ENCODE results near the gene SPCS3. TPM values are rescaled to one million over a fixed set of nuclear protein-coding genes. Genes with fewer than 3 reads are reported as not detected.
"Not testable (repeated sequence)": the region's sequence is repeated elsewhere in the genome, so short reads cannot be mapped to it uniquely, and the experiment has no call there.

Gene SPCS3
- total RNA-seq, 1 donor from 2014 or later = 122 TPM

- DNase-seq (ENCODE audit: low spot score) (no peak), ATAC-seq (no peak)
- intact Hi-C loops (cut with DNase I) = no loop called here
These were observed 17.2 kb upstream of the SPCS3 start for GRCh38 chr4:176302283-176303275.

- intact Hi-C loops (cut with DNase I) = no loop called here
- no peak for DNase-seq (ENCODE audit: low spot score)
- ATAC-seq = no peak
These were observed 15.8 kb upstream of the SPCS3 start for GRCh38 chr4:176303938-176304337.

- ATAC-seq = no peak
- intact Hi-C loops (cut with DNase I) = no loop called here
- DNase-seq (ENCODE audit: low spot score) = no peak
These were observed 12.7 kb upstream of the SPCS3 start for GRCh38 chr4:176306837-176307665.

- DNase-seq (ENCODE audit: low spot score) = no peak
- intact Hi-C loops (cut with DNase I) = no loop called here
- no peak for ATAC-seq
These were observed 12.2 kb upstream of the SPCS3 start for GRCh38 chr4:176307666-176307930.

- ATAC-seq (no peak), DNase-seq (ENCODE audit: low spot score) (no peak)
- intact Hi-C loops (cut with DNase I) = no loop called here
These were observed 11.3 kb upstream of the SPCS3 start for GRCh38 chr4:176308441-176308840.

DNA sequence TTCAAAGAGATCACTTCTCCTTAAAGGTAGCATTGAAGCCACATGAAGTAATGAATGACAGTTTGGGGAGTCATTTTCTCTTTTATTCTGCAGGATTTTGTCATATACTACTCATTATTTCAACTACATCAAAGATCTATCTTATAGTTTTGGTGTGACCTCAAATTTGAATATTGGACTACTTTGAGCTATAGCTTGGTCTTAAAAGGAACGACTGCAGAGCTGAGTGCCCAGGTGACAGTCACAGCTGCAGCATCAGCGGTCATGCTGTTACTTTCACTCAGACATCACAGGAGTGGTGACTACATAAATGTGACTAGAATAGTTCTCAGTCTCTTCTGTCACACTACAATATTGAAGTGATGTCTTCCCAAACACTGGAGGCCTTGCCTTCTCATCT lies 10.7 kb upstream of the SPCS3 start:
- DNase-seq (ENCODE audit: low spot score) = no peak

DNA sequence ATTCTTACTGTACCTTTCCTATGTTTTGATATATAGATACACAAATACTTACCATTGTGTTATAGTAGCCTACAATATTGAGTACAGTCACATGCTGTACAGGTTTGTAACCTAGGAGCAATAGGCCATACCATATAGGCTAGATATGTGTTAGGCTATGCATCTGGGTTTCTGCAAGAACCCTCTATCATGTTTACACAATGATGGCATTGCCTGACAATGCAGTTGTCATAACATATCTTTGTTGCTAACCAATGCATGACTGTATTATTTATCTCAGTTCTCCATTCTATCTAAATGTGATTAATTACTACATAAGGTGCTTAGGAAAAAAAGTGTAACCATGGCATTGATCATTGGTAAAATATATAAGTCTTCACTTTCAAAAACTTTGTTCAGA lies 10.0 kb upstream of the SPCS3 start:
- DNase-seq (ENCODE audit: low spot score) = no peak
- no peak for ATAC-seq
- intact Hi-C loops (cut with DNase I) = no loop called here

More for the DNA sequence above, 10.7 kb upstream of the SPCS3 start:
- intact Hi-C loops (cut with DNase I) = no loop called here
- ATAC-seq = no peak

DNA sequence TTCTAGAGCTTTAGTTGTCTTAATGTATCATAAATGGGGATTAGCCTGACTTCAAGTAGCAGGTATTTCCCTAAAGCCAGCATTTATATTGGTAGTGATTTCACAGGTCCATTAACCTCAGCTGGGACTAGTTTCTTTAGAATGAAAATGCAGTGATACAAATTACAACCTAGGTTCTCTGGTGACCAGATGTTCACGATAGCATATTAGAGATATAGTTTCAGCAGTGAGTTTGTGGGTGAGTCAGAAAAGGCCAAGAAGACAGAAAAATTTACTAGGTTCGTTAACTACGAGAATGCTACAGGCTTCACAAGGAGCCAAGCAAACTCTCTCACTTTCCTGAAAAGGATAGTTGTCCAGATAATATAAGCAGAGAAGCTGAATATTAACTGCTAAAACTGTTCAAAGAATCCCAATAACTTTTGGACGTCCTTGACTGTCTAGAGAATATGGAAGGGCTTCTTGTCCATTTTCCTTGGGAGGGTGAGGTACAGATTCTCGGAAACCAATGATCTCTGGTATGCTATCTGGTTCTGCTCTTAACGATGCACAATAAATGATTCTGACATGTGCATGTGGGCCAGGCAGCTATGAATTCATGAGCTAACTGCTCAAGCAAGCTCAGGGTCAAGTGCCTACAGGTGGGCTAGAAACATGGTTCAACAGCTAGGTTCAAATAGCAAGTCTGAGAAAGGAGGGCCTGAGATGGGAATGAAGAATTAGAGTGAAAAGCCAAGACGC lies 6.0 kb upstream of the SPCS3 start:
- ATAC-seq = no peak
- intact Hi-C loops (cut with DNase I) = no loop called here
- no peak for DNase-seq (ENCODE audit: low spot score)

DNA sequence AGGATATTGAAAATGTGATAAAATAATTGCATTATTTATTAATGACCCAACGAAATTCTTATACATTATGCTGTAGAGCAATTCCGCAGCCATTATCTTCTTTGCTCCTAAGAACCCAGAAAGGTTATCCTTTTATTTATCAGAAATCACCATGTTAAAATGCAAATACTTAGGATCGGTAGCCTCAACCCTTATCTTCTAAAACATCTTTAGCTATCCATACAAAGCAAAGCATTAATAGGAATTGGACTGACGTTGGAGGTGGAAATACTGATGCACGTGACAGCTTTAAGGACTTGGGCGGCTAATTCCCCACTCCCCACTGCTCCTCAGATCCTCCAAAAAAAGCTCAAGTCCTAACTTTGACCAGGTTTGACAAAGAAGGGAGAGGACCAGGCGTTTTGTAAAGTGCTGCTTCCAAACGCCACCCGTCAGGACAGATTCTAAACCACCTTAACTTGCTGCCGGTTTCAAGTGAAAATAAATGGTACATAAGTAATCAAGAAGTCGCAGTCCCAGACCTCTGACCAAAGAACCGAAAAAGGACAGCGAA lies 539 bp upstream of the SPCS3 start:
- intact Hi-C loops (cut with DNase I) = no loop called here
- DNase-seq (ENCODE audit: low spot score) (no peak), ATAC-seq (no peak)

DNA sequence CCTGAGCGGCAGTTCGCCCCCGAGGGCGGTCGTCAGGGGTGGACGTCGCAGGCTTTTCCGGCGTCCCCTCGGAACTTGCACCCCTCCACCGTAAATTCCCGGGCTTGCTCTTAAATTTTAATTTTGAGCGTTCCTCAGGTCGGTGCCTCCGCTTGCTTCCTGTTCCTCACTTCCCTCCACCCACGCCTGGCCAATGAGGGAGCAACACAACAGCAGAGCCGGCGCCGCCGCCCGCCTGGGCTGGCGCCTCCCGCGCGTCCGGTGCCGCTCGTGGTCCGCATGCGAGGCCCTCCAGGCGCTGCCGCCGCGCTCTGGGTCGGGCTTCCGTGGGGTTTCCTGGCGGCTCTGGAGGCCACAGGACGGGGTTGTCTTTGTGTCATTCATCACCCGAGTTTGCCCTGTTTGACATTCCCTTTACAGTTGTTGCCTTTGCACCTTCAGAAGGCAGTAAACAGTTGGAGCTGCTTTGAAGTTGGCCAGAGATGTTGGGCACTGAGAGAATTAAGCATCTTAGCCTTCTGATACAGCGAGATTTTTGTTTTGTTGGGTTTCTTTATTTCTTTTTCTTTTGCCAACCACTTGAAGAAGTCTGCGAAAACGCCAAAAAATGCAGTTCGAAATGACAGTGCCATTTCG lies 692 bp downstream of the SPCS3 start:
- intact Hi-C loops (cut with DNase I) = no loop called here
- DNase-seq (ENCODE audit: low spot score) = peak; percentile 92
- ATAC-seq = peak; percentile 87

GRCh38 chr4:176320976-176321361 lies 1.2 kb downstream of the SPCS3 start:
- no peak for ATAC-seq
- intact Hi-C loops (cut with DNase I) = no loop called here
- no peak for DNase-seq (ENCODE audit: low spot score)

- DNase-seq (ENCODE audit: low spot score) = no peak
- intact Hi-C loops (cut with DNase I) = no loop called here
- ATAC-seq = no peak
These were observed 1.8 kb downstream of the SPCS3 start for GRCh38 chr4:176321589-176321988.

GRCh38 chr4:176323511-176324160 lies 3.9 kb downstream of the SPCS3 start:
- no peak for DNase-seq (ENCODE audit: low spot score)
- intact Hi-C loops (cut with DNase I) = no loop called here
- ATAC-seq = no peak

DNA sequence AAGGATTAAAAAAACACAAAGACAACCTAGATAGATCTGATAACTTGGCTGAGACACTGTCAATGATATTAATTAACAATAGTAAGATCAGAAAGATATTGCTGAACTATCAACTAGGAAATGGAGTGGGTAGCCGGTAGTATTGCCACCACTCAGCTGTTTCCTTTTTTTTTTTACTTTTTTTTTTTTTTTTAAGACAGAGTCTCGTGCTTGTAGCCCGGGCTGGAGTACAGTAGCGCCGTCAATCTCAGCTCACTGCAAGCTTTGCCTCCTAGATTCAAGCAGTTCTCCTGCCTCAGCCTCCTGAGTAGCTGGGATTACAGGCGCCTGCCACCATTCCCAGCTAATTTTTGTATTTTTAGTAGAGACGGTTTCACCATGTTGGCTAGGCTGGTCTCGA lies 5.1 kb downstream of the SPCS3 start:
- DNase-seq (ENCODE audit: low spot score); intact Hi-C loops (cut with DNase I); ATAC-seq: not testable (repeated sequence)

DNA sequence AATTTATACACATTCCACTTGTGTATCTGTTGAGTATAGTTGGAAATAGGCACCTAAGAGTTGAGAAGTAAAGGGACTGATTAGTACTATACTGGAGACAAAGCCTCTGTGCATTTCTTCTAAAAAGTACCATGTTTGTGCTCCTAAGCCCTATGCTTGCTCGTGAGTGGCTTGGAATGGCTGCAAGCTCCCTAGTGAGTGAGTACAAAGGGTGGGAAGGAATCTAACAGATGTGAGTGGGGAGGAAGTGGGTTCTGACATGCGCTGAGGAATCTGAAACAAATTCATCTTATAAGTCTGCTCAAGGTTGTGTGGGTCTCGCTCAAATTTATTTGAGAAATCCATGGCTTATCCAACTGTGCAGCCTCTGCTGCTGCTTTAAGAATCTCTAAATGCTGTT lies 13.3 kb downstream of the SPCS3 start:
- ATAC-seq (no peak), DNase-seq (ENCODE audit: low spot score) (no peak)
- intact Hi-C loops (cut with DNase I) = no loop called here

- DNase-seq (ENCODE audit: low spot score) (no peak), ATAC-seq (no peak)
- intact Hi-C loops (cut with DNase I) = no loop called here
These were observed 14.3 kb downstream of the SPCS3 start for GRCh38 chr4:176334066-176334465.

DNA sequence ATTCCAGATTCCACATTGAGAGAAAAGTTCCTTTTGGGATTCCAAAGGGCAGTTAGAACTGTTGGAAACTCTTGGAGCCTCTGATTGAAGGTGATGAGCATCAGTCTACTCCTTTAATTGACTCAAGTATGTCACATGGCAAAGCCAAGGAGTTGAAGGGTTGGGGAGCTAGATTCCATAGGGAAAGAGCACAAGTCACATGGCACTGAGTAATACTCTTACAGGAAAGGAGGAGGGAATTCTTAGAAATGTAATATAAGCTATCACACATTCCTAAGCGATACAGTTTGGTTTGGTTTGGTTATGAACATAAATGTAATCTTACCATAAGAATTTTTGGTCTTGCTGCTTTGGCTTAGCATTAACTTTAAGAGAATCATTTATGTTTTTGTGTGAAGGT lies 15.7 kb downstream of the SPCS3 start:
- ATAC-seq = no peak
- intact Hi-C loops (cut with DNase I) = no loop called here

DNA sequence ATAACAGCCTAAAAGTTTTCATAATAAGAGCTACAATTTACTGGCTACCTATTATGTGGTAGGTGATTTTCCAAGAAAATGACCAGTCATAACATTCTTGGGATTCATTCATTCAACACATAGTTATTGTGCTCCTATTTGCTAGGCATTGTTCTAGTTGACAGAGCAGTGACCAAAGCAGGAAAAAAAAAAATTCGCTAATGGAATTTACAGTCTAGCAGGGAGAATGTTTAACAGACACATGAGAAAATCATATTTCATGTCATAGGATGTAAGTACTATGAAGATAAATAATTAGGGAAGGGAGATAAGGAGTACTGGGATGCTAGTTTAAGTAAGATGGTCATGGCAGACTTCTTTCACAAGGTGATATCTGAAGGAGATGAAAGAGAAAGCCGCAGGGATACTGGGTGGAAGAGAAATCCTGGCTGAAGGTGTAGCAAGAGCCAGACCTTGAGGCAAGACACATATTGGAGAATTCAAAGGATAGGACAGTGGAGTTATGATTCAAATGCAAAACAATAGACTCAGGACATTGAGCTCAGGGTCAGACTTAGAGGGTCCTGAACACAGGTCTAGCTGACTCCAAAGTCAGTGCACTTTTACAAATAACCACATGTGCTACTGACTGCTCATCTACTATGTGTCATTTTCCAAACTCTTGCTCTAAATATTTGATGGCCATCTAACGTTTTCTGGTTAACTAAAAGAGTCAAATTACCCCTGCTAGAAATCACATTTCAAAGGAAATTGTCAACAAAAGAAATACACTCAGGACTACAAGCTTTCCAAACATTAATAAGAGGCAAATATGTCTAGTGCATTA lies 20.4 kb downstream of the SPCS3 start:
- intact Hi-C loops (cut with DNase I) = no loop called here
- DNase-seq (ENCODE audit: low spot score) = no peak
- ATAC-seq = no peak

More for the DNA sequence above, 15.7 kb downstream of the SPCS3 start:
- DNase-seq (ENCODE audit: low spot score) = no peak
